Small intestine (tissue), 7 donors: ENCODE measurements around the gene SLC16A6. TPM values are rescaled to one million over a fixed set of nuclear protein-coding genes. Genes with fewer than 3 reads are reported as not detected.
"Not testable (repeated sequence)": the region's sequence is repeated elsewhere in the genome, so short reads cannot be mapped to it uniquely, and the experiment has no call there.

Source experiments
- DNase-seq, 2 donors: peaks; one replicate each; pipeline versions ENCODE4 v3.0.0 to v3.0.0-alpha.2; 2013
- FAIRE-seq: peaks from 2 replicates; lab custom pipeline; 2012; peaks lifted over from hg19 to GRCh38; lab: Jason Lieb, UNC
- H3K27ac ChIP-seq, 3 donors: one replicate each; pipeline ENCODE4 v1.5.1; 2013; ENCODE audit warnings: low read length in 2 of 3, mild to moderate bottlenecking in 2 of 3, control low read depth in 1 of 3, inconsistent platforms in 1 of 3, low read depth in 1 of 3, moderate library complexity in 1 of 3
- H3K27me3 ChIP-seq, 3 donors: one replicate each; pipeline ENCODE4 v1.6.1; 2013; ENCODE audit warnings: low read length in 3 of 3, inconsistent platforms in 1 of 3; ENCODE audit not compliant: control insufficient read depth in 3 of 3, insufficient read depth in 3 of 3
- H3K36me3 ChIP-seq, 3 donors: one replicate each; pipeline ENCODE4 v1.6.1; 2013; ENCODE audit warnings: low read length in 3 of 3, inconsistent platforms in 1 of 3, low read depth in 1 of 3, mild to moderate bottlenecking in 1 of 3, moderate library complexity in 1 of 3; ENCODE audit not compliant: control insufficient read depth in 3 of 3, insufficient read depth in 2 of 3
- H3K4me1 ChIP-seq, 3 donors: one replicate each; pipeline ENCODE4 v1.6.1; 2013; ENCODE audit warnings: low read length in 2 of 3, inconsistent platforms in 1 of 3, low read depth in 1 of 3, mild to moderate bottlenecking in 1 of 3, moderate library complexity in 1 of 3; ENCODE audit not compliant: control insufficient read depth in 3 of 3, insufficient read depth in 2 of 3
- H3K4me3 ChIP-seq, 3 donors: one replicate each; pipeline ENCODE4 v1.5.1; 2013; ENCODE audit warnings: low read length in 3 of 3, control low read depth in 1 of 3, inconsistent platforms in 1 of 3, low read depth in 1 of 3, mild to moderate bottlenecking in 1 of 3, moderate library complexity in 1 of 3
- H3K9me3 ChIP-seq, 2 donors: one replicate each; pipeline ENCODE4 v1.6.1; 2013; ENCODE audit warnings: low read depth in 1 of 2, low read length in 1 of 2; ENCODE audit not compliant: control insufficient read depth in 2 of 2, insufficient read depth in 1 of 2
- WGBS, 3 donors: extraction: QIAGEN DNeasy Blood & Tissue Kit; methylation state at CpG; one replicate each; pipeline ENCODE4 v1.1.7; 2013; 5-methylcytosine and 5-hydroxymethylcytosine counted together
- polyA plus RNA-seq, 4 donors: library from polyadenylated mRNA; stranded (reverse) in 3 of 4; unstranded in 1 of 4; fragments of 200-250 nt in 3 of 4; fragments of 120-200 nt in 1 of 4; gene quantifications; one replicate each; pipeline versions ENCODE4 v1.2.1 to v1.2.3, GENCODE V29; 2013
- donor health status: healthy with polysubstance abuse.
- donor health status: control.
- donor health status: control.
- donor health status: Bipolar disorder and iron deficiency.
- donor health status: healthy.

Gene SLC16A6
- polyA plus RNA-seq, 4 donors, result 0.18 to 0.25 TPM; not detected in 2

DNA sequence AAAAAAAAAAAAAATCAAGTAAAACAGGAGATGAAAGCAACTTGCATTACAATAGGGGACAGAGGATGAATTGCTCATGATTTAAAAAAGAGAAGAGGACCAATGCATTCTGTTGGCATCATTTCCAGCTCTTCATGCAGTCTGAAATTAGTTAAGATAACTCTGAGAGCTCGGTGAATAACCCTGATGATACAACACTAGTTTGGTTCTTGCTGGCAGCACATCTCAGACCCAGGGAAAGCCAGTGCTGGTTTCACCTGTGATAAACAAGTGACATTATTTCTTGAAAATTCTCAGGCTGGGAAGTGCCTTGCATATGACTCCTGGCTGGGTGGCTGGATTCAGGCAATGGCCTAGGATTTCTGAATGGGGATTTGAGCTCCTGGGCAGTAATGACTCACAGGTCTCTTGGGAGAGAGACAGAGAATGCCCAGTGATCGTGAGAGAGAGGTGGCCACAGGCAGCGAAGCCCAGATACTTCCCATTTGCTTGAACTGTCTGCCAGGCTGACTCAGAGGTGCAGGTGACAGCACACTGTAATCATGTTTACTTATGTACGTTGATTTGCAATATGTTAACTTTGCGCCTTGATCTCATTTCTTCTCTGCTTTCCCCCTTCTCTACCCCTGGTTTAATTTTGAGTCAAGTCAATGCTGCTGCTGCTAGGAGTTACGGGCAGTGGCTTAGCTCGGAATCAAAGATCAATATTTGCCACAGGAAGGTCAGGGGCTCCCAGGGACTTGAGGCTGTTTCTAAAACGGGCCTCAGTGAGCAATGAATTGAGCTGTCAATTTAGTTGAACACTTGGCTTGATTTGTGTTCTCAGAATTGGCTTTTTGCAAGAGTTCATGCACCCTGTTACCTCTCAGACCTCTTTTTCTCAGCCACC, 27.4 kb upstream of the SLC16A6 start:
- no peak overlapping the region for H3K4me3 ChIP-seq
- FAIRE-seq (no peak), DNase-seq (no peak)
- no peak overlapping the region for H3K27ac ChIP-seq
- H3K4me1 ChIP-seq, result no peaks in the 10 kb centered on the region
- no peaks in the 10 kb centered on the region for H3K27me3 ChIP-seq
- H3K36me3 ChIP-seq, result no peaks in the 10 kb centered on the region
- peaks cover 0 to 2% of the 10 kb centered on the region in 2 donors for H3K9me3 ChIP-seq
- WGBS, 3 donors, result 53 to 68% (median 67%) methylated on average over 8 of the region's 8 CpGs

DNA sequence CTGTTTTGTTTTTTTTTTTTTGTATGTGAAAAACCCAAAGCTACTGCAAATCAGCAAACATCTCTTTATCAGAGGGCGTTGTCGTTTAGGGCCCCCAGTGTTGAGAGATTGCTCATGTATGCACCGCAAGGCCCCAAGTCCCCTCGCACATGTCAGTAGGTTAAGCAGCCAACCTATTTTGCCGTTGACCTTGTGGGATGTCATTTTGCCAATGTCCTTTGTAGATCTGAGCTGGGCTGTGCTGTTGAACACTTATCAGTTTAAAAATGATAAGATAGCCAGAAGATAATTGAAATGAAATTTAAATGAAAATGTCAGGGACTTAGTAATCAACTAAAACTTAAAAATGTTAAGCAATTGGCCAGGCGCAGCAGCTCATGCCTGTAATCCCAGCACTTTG, 26.5 kb upstream of the SLC16A6 start:
- Histone ChIP-seq H3K4me1 (no peaks in the 10 kb centered on the region), H3K9me3 (no peaks in the 10 kb centered on the region), H3K4me3 (no peak overlapping the region), H3K27me3 (no peaks in the 10 kb centered on the region), H3K27ac (no peak overlapping the region), H3K36me3 (no peaks in the 10 kb centered on the region)
- FAIRE-seq, result no peak
- no peak for DNase-seq
- 74 to 78% (median 77%) methylated on average over 6 of the region's 6 CpGs for WGBS, 3 donors

DNA sequence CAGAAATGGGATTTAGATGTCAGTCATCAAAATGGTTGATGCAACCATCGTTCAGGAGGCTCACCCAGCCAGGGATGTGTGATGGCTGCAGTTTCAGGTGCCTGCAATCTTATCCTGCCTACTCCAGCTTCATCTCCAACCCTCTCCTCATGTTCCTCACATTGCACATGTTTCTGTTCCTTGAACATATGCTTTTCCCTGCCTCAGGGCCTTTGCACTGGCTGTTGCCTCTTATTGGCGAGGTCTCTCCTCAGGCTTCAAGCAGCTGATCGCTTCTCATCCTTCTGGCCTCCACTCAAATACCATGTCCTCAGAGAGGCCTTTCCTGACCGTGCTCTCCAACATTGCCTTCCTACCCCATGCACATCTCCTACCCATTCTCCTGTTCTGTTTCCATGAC, 25.0 kb upstream of the SLC16A6 start:
- FAIRE-seq (no peak), DNase-seq (no peak)
- WGBS, 3 donors, result 89 to 97% (median 96%) methylated on average over 4 of the region's 4 CpGs
- no peak overlapping the region for H3K4me3 ChIP-seq
- no peaks in the 10 kb centered on the region for H3K36me3 ChIP-seq
- no peak overlapping the region for H3K27ac ChIP-seq
- H3K27me3 ChIP-seq, result no peaks in the 10 kb centered on the region
- no peaks in the 10 kb centered on the region for H3K9me3 ChIP-seq
- H3K4me1 ChIP-seq, result no peaks in the 10 kb centered on the region

DNA sequence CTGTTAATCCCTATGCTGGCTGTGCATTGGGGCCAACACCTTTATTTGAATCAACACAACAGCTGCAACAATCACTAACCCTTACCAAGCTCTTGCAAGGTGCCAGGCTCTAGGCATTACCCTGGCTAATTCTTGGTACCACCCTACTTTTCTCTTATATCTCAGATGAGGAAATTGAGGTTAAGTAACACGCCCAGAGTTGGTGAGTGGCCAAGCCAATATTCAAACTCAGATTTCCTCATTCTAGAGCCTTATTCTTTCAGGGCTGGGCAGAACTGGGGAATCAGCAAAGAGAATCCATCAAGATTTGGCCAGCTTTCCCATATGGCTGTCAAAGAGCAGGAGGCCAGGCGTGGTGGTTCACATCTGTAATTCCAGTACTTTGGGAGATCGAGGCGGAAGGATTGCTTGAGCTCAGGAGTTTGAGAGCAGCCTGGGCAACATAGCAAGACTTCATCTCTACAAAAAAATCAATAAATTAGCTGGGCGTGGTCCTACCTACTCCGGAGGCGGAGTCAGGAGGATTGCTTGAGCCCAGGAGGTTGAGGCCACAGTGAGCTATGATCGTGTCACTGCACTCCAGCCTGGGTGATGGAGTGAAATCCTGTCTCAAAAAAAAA, 24.1 kb upstream of the SLC16A6 start:
- Histone ChIP-seq H3K27ac (no peak overlapping the region), H3K9me3 (no peaks in the 10 kb centered on the region), H3K4me3 (no peak overlapping the region), H3K27me3 (no peaks in the 10 kb centered on the region), H3K4me1 (no peaks in the 10 kb centered on the region), H3K36me3 (no peaks in the 10 kb centered on the region)
- DNase-seq (no peak), FAIRE-seq (no peak)
- WGBS, 3 donors, result 69 to 80% (median 77%) methylated on average over 8 of the region's 8 CpGs

DNA sequence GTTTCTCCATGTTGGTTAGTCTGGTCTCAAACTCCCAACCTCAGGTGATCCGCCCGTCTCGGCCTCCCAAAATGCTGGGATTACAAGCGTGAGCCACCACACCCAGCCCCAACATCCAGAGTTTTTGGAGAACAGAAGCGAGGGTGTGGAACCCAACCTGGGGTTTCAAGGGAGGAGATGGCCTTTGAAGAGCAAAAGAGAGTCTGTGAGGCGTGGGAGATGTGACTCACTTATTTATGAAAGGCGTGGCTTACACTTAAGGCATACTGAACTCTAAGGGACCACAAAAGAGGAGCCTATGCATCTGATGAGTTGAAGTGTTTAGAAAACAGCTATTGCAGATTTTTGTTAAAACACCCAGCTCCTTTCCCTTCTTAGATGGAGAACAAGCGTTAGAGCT, 19.2 kb upstream of the SLC16A6 start:
- Histone ChIP-seq H3K27me3 (no peaks in the 10 kb centered on the region), H3K27ac (no peak overlapping the region), H3K36me3 (no peaks in the 10 kb centered on the region), H3K9me3 (no peaks in the 10 kb centered on the region), H3K4me3 (no peak overlapping the region), H3K4me1 (no peaks in the 10 kb centered on the region)
- FAIRE-seq, result no peak
- 74 to 83% (median 74%) methylated on average over 8 of the region's 8 CpGs for WGBS, 3 donors
- no peak for DNase-seq

DNA sequence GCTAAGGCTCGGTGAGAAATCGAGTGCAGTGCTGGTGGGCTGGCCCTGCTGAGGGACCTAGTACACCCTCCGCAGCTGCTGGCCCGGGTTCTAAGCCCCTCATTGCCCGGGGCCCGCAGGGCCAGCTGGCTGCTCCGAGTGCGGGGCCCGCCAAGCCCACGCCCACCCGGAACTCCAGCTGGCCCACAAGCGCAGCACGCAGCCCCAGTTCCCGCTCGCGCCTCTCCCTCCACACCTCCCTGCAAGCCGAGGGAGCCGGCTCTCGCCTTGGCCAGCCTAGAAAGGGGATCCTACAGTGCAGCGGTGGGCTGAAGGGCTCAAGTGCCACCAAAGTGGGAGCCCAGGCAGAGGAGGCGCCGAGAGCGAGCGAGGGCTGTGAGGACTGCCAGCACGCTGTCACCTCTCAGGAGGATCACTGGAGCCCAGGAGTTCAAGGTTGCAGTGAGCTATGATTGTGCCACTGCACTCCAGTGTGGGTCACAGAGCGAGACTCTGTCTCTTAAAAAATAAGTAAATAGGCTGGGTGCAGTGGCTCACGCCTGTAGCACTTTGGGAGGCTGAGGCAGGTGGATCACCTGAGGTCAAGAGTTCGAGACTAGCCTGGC, 18.2 kb upstream of the SLC16A6 start:
- H3K4me1 ChIP-seq, H3K27me3 ChIP-seq, FAIRE-seq, H3K9me3 ChIP-seq, H3K27ac ChIP-seq, DNase-seq, H3K4me3 ChIP-seq, H3K36me3 ChIP-seq: not testable (repeated sequence)
- 91 to 95% (median 92%) methylated on average over 25 to 28 of the region's 28 CpGs for WGBS, 3 donors

DNA sequence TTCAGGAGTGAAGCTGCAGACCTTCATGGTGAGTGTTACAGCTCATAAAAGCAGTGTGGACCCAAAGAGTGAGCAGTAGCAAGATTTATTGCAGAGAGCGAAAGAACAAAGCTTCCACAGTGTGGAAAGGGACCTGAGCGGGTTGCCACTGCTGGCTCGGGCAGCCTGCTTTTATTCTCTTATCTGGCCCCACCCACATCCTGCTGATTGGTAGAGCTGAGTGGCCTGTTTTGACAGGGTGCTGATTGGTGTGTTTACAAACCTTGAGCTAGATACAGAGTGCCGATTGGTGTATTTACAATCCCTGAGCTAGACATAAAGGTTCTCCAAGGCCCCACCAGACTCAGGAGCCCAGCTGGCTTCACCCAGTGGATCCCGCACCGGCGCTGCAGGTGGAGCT, 17.6 kb upstream of the SLC16A6 start:
- not testable (repeated sequence) for H3K4me1 ChIP-seq, H3K9me3 ChIP-seq, DNase-seq, FAIRE-seq, H3K27ac ChIP-seq, H3K27me3 ChIP-seq, H3K36me3 ChIP-seq, H3K4me3 ChIP-seq
- WGBS, 3 donors, result 74 to 84% (median 77%) methylated on average over 6 to 7 of the region's 7 CpGs

DNA sequence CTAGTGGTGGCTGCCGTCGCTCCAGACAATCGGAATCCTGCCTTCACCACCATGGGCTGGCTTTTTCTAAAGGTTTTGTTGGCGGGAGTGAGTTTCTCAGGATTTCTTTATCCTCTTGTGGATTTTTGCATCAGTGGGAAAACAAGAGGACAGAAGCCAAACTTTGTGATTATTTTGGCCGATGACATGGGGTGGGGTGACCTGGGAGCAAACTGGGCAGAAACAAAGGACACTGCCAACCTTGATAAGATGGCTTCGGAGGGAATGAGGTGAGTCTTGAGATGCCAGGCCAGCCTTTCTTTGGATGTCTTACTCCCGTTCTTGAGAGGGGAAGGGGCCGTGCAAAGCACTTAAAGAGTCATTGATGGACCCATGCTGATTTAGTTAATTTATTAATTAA, 16.5 kb upstream of the SLC16A6 start:
- WGBS, 3 donors, result 91 to 94% (median 93%) methylated on average over 8 of the region's 8 CpGs
- Histone ChIP-seq H3K4me1 (no peaks in the 10 kb centered on the region), H3K36me3 (no peaks in the 10 kb centered on the region), H3K4me3 (no peak overlapping the region), H3K9me3 (no peaks in the 10 kb centered on the region), H3K27me3 (no peaks in the 10 kb centered on the region), H3K27ac (no peak overlapping the region)
- FAIRE-seq, result no peak
- no peak for DNase-seq
